ENCODE data around the gene FXYD6.

Gene FXYD6

DNA sequence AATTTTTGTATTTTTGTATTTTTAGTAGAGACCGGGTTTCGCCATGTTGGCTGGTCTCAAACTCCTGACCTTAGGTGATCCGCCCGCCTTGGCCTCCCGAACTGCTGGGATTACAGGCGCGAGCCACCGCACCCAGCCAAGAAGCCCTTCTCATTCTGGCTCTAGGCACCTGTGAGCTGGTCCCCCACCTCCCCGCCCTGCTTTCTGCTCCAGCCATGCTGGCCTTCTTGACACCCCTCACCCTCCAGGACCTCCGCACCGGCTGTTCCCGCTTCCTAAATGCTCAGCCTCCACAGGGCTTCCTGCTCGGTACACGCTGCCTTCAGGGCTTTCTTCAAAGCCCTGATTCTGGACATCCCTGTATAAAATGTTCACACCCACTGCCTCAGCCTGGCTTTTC is 46.4 kb downstream of the FXYD6 start:
- no peak for DNase-seq (ENCODE audit: low spot score)

DNA sequence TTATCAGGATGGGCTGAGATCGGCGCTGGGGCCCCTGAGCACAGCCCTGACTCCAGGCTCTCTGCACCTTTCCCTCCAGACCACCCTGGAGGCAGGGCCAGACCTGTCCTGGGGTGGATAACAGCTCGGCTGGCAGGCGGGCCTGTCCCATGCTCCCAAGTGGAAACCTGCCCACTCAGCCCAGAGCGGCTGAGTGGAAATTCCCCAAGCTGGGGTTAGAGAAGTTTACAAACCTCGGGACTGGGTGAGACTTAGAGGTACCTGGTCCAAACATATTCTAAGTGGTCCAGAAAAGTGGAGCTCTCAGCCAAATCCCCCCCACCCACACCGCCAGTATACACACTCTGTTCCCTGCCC is 47.1 kb downstream of the FXYD6 start:
- no peak for DNase-seq (ENCODE audit: low spot score)

DNA sequence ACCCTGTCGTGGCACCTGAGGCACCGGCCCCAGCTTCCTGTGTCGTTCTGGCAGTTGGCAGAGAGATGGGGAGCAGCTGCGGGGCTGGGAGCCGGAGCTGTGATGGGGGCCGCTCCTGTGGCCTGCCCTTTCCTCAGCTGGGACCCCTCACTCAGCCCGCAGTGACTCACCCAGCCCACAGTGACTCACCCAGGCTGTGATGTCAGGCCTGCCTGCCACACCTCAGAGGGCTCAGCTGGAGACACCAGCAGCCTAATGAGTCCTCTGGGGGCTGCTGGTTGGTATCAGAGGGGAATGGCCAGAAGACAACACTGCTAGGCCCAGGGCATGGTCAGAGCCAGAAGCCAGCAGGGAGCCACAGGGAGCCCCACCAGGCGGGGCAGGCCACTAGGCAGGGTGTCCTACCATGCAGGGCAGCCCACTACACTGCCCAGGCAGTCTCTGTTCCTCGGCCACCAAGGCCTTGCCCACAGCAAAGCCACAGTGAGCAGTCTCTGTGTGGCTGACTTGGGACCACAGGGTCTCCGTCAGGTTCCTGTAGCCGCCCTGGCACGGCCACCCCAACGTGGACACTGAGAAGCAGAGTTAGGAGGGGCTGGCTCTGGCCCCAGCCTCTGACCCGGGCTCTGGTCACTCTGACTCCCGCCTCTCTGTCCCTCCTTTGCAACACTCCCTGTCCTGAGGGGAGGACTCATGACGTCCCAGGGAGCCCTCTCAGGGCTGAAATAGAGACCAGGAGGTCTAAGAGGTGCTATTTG is 47.7 kb downstream of the FXYD6 start:
- peak; percentile 51 for DNase-seq (ENCODE audit: low spot score)

DNA sequence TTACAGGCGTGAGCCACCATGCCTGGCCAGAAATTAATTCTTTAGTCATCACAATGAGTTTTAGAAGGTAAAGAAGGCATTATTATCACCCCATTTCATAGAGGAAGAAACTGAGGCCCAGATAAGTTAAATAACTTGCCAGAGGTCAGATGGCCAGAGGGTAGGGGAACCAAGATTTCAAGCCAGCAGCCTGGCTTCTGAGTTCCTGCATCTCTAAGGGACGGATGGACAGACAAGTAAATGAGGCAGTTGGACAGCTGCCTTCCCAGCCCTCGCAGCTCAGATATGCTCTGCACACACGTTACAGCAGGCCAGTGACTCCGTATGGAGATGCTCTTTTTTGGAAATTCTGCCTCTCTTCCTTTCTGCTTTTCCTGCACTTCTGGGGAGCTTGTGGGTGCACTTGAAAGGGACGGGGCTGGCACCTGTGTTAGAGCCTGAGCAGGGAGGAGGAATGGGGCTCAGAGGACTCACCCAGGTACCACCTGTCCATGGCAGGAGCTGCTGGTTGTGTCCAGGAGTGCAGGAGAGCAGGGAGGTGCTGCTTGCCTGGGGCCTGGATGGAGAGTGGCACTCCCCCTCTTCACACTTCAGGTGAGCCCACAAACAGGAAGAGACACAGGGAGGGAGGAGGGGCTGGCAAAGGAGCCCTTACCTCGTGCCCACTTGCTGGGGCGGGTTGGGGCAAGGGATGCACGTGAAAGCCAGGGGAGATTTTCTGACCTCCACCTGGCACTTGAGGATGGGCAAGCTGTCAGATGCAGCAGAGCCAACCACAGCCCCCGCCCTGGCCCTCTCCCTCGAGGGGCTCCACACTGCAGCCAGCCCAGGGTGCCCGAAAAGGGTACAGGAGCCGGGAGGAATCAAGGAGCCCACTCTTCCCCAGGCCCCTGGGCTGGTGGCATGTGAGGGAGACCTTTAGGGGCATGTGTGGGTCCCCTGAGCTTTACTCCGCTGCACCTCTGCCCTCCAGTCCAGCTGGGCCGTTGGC is 48.6 kb downstream of the FXYD6 start:
- DNase-seq (ENCODE audit: low spot score), result no peak

DNA sequence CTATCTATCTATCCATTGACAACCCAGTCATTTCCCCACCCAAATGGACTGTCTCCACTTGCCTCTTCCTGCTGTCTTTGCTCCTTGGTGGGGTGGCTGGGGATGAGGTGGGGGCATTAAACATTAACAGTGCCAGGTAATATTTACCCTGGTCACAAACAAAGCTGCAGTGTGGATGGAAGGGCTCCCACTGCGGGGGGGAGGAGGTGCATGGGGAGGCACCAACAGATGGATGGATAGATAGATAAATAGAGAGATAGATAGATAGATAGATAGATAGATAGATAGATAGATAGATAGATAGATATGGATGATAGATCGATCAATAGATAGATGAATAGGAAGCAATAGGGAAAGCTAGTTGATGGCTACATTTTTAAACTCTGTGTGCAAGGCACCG is 49.6 kb downstream of the FXYD6 start:
- no peak for DNase-seq (ENCODE audit: low spot score)

DNA sequence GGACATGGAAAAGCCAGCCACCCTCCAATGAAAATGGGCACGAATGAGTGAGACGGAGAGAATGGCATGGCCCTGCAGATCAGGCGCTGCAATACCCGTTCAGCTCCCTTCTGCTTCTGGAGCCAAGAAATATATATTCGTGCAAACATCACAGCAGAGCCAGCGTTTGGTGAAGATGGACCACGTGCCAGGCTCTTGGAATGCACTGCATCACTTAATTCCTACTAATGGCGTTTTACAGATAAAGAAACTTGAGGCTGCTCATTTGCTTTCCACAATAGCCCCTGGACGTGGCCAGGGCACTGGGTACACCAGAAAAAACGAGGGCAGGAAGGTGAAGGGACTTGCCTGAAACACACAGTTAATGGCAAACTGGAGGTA is 50.3 kb downstream of the FXYD6 start:
- no peak for DNase-seq (ENCODE audit: low spot score)

DNA sequence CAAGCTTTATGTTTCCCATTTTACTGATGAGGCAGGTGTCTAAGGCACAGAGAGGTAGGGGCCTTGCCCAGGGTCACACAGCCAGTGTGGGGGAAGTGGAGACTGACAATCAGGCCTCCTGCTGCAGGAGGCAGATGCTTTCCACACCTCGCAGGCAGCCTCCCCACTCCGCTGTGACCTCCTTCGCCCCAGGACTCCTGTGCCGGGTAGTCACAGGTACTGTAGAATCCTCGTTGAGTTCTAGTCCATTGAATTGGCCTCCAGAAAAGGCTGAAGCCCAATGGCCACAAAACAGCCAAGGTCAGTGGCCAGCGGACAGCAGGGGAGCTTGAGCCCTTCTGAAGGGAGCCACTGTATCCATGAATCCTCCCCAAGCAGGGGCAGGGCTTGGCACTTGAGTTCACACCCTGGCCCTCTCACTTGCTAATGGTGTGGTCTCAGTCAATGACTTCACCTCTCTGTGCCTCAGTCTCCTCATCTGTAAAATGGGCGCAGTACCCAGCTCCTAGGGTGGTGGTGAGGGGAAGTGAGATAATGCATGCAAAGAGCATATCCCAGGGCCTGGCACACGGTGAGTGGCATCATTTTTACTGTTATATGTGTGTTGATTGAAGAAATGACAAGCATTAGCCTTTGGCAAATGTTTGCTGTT is 50.8 kb downstream of the FXYD6 start:
- DNase-seq (ENCODE audit: low spot score), result no peak

DNA sequence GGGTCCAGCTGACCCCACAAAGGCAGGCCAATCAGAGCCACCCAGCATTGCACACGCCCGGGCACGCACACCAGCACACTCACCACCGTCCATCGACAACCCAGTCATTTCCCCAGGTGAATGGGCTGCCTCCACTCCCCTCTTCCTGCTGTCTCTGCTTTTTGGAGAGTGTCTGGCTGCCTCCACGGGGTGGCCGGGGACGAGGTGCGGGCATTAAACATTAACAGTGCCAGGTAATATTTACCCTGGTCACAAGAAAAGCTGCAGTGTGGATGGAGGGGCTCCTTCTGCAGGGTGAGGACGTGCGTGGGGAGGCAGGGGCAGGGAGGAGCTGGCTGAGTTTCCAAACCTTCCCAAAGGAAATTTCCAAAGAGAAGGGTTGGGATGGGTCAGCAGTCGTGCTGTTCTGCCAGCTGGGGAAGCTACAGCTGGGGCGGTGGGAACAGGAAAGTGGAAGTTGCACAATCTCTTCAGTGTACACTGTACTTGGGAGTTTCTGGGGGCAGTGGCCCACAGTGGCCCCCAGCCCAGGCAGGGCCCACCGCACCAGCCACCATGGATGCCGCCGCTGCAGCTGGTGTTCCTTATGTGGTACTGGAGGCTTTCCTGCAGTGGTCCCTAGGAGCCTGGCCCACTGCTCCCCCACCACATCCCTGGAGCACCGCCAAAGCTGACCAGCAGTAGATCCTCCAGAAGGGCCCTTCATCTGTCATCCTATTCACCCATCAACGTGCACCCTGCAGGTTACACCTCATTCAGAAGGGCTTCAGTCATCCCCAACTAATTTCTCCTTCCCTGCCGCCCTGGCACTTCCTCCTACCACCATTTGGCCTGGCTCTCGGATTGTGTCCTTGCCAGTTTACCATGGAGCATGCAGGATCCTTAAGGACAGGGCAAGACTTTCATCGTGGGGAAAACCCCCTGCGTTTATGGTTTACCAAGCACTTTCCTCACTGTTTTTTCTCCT is 51.6 kb downstream of the FXYD6 start, which contains the start of gene FXYD2:
FXYD2 (minus strand) TSS at position 174 of the 967 bp plus-strand sequence; CDS start at position 108, 66 bp downstream.
- DNase-seq (ENCODE audit: low spot score), result no peak

DNA sequence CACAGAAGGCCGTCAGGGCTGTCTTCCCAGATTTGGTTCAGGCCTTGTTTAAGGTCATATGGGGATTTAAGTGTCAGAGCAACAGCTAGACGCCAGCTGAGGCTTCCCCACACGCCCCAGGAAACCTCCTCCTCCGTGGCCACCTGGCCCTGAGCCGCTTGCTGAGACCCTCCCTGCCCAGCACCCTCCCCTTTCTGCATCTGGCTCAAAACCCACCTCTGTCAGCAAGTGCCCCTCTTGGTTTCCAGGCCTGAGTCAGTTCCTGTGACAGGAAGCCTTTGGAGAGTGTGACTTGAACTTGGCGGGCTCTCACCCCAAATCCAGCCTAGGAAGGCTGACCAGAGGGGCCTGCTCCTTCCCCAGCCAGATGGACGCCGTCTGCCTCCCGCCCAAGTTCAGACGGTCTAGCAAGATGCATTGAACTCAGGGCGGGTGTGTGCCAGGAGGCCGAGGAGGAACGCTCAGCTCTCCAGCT is 52.5 kb downstream of the FXYD6 start:
- DNase-seq (ENCODE audit: low spot score), result peak; percentile 84

DNA sequence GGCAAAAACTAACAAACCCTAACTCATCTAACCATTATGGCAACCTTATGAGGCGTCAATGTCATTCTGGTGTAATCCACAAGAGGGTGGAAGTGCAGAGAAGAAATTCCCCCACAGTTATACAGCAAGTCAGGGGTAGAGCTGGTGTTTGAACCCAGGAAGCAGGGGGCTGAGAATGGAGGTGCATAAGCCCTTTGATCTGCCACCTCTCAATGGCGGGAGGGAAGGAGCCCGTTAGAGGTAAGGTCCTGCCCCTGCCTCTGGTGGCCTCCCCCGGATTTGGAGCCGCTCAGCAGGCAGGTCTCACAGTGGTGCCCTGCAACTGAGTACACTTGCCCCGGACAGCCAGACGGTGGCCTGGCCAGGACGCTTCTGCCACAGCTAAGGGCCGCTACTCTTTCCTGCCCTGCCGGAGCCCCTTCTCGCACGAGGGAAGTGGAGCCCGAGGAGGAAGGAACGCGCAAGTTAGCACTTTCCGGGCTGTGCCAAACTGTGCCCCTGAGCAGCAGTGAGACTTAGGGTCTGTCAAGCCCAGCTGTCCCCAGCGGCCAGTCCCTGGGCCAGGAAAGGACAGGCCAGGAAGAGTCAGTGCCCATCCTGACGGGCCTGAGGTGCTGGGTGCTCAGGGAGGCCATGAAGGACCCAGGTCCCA is 53.0 kb downstream of the FXYD6 start:
- DNase-seq (ENCODE audit: low spot score), result peak; percentile 46

DNA sequence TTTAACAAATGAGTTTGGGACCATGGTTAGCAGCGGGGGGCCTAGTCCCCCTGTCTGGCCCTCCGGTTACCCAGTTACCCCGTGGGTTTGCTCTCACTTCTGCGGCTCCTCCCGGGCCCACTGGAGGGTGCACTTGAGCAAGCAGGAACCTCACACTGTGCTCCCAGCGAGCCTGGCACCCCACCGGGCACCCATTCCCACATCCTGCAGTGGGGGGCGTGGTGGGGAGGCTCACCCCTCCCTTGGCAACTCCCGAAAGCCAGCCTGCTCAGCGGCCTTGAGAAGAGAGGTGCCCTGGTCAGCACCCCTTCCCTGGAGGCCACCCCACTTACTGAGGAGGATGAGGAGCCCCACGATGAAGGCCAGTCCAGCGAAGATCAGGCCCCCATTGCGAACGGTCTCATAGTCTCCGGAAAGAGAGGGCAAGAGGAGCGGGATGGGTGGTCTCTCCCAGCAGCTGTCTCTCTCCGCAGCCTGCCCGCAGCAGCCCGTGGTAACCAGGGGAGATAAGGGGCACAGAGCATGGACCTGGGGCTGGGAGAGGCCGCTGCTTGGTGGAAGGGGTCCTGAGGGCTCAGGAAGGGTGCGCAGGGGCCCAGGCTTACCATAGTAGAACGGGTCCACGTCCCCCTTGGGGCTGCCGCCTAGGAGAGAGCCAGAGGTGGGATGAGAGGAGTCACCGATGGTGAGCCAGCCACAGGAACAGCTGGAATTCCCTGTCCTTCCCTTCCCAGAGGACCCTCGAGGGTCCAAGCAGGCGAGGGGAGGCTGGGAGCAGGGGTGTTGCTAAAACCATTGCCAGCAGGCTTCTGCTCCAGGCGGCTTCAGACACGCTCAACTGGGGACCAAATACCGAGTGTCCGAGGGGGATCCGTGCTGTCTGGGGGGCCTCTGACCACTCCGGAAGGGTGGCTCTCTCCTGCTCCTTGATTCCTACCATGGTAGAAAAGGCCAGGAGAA is 54.1 kb downstream of the FXYD6 start:
- no peak for DNase-seq (ENCODE audit: low spot score)

DNA sequence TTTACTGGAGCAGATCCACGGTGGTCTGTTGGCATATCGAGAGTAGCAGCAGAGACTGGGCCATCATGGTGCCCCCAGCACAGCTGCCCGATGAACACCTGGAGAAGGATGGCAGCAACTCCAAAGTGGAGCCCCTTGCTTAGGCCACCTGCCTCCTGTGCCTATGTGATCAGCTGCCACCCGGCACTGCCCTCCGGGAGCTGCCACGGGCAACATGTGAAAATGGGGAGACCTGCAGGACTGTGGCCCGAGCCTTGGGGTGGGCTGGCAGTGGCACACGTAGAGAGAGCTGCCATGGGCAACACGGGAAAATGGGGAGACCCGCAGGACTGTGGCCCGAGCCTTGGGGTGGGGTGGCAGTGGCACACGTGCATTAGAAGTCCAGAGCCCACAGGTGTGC is 55.0 kb downstream of the FXYD6 start:
- no peak for DNase-seq (ENCODE audit: low spot score)

DNA sequence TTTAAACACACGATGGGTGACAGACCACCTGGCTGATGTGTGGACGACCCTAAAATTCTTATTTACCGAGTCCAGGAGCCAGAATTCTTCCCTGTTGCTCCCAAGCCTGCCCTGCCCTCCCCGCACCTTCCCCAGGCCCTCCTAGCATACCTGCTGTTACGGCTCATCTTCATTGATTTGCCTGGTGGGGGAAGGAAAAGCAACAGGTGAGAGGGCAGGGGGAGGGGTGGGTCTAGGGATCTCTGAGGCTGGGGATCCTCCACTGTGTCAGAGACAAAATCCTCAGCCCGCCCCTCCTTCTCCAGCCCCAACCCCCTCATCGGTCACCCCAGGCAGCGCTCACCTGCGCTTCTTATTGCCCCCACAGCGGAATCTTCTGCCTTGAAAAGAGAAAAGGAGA is 55.9 kb downstream of the FXYD6 start:
- no peak for DNase-seq (ENCODE audit: low spot score)

DNA sequence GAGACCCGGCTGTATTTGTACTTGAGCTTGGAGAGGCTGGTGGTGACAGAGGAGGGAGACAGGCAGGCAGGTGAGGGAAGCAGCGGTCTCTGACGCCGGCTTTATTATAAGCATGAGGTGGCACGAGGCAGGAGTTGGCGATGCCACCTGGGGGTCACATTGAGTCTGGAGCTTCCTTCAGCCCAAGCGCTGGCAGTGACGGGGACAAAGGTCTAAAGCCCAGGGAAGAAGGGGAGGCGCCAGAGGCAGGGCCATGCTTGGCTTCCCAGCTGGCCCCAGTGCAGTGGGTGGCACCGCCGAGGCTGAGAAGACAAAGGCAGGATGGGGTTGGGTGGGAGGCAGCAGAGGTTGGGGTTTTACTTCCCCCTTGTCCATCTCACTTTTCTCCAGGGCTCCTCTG is 56.4 kb downstream of the FXYD6 start:
- no peak for DNase-seq (ENCODE audit: low spot score)

DNA sequence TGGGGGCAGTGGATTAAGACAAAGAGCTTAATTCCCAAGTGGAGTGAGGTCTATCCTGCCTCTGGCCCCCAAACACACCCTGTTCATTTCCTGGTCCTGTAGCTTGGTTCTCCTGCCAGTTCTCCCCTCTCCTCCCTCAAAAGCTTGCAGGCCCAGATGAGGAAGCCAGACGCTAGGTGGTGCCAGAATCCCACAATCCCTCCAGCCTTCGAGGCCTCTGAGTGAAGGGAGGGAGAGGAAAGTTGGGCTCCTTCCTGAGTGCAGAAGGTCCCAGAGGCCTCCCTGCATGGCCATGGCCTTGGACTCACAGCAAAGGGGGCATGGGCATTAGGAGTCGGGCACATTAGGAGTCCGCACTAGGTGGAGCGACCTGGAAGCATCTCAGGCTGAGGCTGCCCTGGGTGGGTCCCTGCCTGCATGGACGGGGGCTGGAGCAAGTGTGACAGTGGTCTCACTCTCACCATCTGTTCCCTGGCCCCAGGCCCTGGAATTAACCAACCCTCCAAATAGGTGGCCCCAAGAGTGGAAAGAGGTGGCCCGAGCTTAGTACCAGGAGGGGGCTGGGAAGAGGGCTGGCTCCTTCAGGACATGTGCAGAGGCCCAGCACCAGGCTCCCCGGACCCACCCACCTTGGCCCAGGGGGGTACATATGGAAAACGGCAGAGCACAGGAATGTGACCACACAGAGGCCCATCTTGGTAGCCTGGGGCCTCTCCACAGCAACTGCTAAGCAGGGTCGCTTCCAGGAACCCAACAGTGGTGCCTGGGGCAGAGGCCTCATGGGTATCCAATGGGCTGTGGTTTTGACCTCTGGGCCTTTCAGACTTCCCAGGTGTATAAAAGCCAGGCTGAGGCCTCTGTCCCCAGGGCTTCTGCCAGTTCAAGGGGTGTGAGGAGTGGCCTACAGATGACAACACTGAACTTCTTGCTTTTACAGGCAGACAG is 57.1 kb downstream of the FXYD6 start:
- peak; percentile 42 for DNase-seq (ENCODE audit: low spot score)

DNA sequence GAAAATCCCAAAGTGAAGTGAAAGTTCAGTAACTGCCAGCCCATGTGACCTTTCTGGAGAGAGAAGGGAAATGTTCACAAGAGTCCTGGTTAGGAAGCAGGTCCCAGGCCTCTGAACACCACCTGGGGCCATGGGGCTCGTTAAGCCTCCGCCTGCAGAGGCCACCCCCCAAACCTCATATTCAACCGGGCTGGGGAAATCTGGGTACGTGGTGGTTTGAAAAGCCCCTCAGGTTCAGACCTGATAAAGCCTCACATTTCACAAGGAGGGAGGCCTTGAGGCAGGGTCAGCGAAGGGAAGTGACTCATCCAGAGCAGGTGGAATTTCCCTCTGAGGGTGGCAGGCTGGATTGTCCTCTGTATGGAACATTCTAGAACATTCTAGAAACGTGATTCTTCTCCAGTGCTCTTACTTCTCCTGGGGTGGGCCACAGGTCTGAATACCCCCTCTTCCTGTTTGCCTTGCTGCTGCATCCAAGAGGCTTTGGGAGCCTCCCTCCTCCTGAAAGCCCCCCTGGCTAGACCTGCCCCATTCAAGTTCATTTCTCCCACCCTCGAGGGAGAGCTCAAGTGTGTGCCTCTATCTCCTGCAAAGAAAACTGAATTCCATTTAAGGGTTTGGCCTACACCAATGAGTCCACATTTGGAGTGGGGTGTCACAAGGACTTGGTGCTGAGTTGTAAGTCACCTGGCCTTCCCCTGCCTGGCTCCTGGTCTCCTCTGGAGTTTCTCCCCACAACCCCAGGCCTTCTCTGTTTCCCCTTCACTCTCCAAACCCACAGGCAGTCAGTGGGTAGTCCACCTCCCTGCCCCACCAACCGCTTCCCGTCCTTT is 58.2 kb downstream of the FXYD6 start:
- peak; percentile 39 for DNase-seq (ENCODE audit: low spot score)

DNA sequence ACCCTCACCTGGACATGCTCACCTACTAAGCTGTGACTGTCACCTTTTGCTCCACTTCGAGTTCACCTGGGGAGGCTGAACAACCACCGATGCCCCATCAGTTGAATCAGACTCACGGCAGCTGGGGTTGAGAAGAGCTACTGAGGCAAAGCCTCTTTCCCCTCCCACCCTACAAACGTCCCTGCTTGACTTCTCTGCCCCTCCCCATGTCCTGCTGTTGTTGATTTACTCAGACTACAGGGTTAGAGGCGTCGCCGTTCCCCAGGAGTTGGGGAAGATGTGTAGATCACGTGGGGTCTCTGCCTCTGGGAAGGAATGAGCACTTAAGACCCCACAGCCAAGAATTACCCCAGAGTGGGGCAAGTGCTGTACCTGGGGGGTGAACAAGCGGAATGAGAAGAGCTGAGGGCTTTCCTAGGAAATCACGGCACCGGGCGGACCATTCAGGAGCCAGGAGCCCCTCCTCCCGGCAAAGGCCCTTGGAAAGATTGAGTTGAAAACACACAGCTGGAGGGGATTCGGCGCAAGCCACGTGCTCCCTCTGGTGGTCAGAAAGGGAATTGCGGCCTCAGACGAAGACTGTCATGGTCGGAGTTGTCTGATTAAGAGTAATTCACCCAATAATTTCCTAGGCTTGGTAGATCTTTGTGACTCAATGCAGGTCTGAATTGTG is 59.0 kb downstream of the FXYD6 start:
- DNase-seq (ENCODE audit: low spot score), result peak; percentile 65
